Peyer's patch (tissue), 4 donors: ENCODE data around the gene HELQ.

Experiments
- CTCF ChIP-seq, 6 experiments: fragments of 450-650 bp in 4 of 6; fragments of 200-600 bp in 2 of 6; sonication (generic) in 1 of 6; IDR thresholded peaks; one replicate each; pipeline ENCODE4 v1.5.1; 2017 to 2019; ENCODE audit warnings: antibody characterized with exemption in 6 of 6, mild to moderate bottlenecking in 3 of 6, moderate library complexity in 1 of 6
- POLR2A ChIP-seq, 2 donors: fragments of 450-650 bp; IDR thresholded peaks; one replicate each; pipeline ENCODE4 v1.5.1; 2017; ENCODE audit warnings: antibody characterized with exemption in 2 of 2, mild to moderate bottlenecking in 2 of 2, moderate library complexity in 2 of 2

GRCh38 chr4:83438719-83439118, 16.9 kb downstream of the HELQ start:
- TF ChIP-seq CTCF (IDR thresholded peaks at IDR 0.05), result no peak
- TF ChIP-seq POLR2A (IDR thresholded peaks at IDR 0.05), result no peak
